ENCODE data around the gene AP2A1. TPM values are rescaled to one million over a fixed set of nuclear protein-coding genes. Genes with fewer than 3 reads are reported as not detected.
A peak's percentile ranks its signal among the peaks of the same experiment; 100 is the strongest.

AP2A1 gene
- total RNA-seq, 2 experiments from 2014 or later, result 85.3 to 102 TPM

DNA sequence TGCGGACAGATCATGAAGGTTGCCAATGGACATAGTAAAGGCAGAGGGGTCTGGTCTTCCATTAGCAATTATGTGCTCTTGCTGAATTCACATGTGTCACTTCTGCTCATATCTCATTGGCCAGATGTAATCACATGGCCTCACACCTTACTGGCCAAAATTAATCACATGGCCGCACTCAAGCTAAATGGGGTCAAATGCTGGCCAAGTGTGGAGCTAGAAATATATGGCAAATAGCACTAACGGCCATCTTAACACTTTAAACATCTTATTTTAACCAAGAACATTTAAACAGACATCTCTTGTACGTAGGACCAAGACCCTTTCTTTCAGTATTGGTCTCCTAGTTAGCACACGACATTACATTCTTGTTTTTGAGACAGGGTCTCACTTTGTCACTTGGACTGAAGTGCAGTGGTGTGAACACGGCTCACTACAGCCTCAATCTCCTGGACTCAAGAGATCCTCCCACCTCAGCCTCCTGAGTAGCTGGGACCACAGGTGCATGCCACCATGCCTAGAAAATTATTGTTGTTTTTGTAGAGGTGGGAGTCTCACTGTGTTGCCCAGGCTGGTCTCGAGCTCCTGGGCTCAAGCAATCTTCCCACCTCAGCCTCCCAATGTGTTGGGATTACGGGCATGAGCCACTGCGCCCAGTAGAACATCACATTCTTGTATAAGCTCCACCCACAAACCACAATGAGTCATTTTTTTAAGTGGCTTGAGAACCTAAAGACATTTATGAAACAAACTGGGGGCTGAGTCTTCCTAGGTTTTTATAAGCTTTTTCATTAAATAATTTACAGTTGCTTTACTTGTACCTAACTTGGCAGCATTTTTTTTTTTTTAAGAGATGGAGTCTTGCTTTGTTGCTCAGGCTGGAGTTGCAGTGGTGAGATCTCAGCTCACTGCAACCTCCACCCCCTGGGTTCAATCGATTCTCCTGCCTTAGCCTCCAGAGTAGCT is 81.2 kb downstream of the AP2A1 start:
- CTCF ChIA-PET, result interaction anchor here (0.7 to 3.4 kb wide), 6 partner anchors 21 to 167 kb away, joined by 4 to 14 read pairs (median 5); partner anchors contain the start of genes FUZ and MED25
- Mint-ChIP-seq H3K4me1 (peaks cover 39% of the 10 kb centered on the region), H3K27ac (peak overlapping the region; percentile 38), H3K27me3 (peaks cover 21% of the 10 kb centered on the region), H3K36me3 (peaks cover 1% of the 10 kb centered on the region), H3K4me3 (no peak overlapping the region), H3K9me3 (ENCODE audit: low read depth) (peaks cover 2% of the 10 kb centered on the region)
- DNase-seq (no peak), ATAC-seq (peak; percentile 24)

DNA sequence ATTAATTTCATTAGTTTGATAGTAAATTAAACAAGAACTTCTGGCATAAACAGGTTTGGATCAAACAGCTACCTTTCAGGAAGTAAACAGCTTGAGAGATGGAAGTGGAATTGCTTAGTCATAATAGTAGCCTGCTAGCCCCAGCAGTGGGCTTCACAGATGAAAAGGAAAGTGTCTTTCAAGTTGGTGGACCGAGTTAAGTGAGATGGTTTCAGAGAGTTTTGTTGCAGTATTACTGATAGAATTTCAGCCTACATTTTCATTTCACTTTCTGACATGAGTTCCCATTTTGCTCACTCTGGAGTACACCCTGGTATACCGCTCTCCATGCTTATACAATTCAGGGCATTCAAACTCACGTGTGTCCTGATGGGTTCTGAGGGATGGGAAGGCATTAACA is 82.1 kb downstream of the AP2A1 start:
- peak overlapping the region; percentile 70 for H3K27ac Mint-ChIP-seq
- H3K27me3 Mint-ChIP-seq, result peaks cover 21% of the 10 kb centered on the region
- peaks cover 1% of the 10 kb centered on the region for H3K36me3 Mint-ChIP-seq
- H3K4me3 Mint-ChIP-seq, result peak overlapping the region; percentile 43
- H3K9me3 Mint-ChIP-seq (ENCODE audit: low read depth), result peaks cover 2% of the 10 kb centered on the region
- H3K4me1 Mint-ChIP-seq, result peaks cover 42% of the 10 kb centered on the region
- ATAC-seq (no peak), DNase-seq (no peak)
- CTCF ChIA-PET, result interaction anchor here (0.7 to 3.4 kb wide), 5 partner anchors 21 to 132 kb away, joined by 4 to 14 read pairs (median 6); partner anchors contain the start of genes FUZ and MED25

DNA sequence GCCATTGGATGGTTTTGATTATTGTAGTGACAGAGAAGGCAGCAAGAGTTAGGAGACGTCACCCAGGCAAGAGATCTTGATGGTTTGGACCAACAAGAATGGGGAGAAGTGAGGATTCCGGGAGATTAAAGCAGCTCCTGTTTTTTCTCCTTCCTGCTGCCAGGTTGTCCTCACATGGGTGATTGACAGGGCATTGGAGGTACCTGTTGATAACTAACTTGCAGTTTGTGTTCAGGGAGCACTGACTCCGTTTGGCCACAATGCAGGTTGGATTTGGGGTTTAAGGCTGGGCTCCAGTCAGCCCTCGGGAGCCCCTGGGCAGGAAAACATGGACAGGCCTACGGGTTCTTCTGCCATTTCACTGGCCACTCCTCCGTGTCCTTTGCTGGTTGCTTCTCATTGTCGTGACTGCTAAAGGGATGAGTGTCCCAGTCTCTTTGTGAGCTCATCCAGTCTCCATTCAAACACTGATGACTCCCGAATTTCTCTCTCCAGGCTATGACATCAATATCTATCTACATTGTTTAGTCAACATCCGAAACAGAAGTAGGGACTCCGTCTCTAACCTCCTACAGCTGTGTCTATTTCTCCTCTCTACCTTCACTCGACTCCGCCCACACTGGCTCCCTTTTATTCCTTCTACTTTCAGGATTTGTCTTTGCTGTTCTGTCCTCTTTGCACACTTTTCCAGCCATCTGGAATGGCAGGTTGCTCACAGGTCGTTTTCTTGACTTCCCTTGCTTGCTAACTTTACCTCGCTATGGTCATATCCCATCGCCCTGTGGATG is 82.8 kb downstream of the AP2A1 start:
- Mint-ChIP-seq H3K27me3 (peaks cover 21% of the 10 kb centered on the region), H3K27ac (peak overlapping the region; percentile 61), H3K4me3 (peak overlapping the region; percentile 85), H3K36me3 (peaks cover 1% of the 10 kb centered on the region), H3K9me3 (ENCODE audit: low read depth) (peaks cover 2% of the 10 kb centered on the region), H3K4me1 (peaks cover 42% of the 10 kb centered on the region)
- no peak for DNase-seq
- CTCF ChIA-PET, result interaction anchor here (0.6 to 3.4 kb wide), 5 partner anchors 11 to 789 kb away, joined by 3 to 14 read pairs (median 4); partner anchors contain the start of gene FUZ
- no peak for ATAC-seq

DNA sequence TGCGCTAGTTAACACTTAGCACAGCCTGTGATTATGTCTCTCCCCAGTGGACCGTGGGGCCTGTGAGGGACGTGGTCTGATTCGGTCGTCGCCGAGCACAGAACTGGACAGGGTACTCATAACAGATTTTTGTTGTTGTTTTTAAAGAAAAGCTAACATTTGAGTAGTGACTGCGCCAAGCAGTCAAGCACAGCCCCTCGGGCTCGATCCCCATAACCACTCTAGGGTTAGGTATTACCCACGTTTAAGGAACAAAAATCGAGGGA is 83.4 kb downstream of the AP2A1 start:
- H3K4me3 Mint-ChIP-seq, result peak overlapping the region; percentile 85
- H3K4me1 Mint-ChIP-seq, result peaks cover 42% of the 10 kb centered on the region
- CTCF ChIA-PET, result interaction anchor here (0.6 to 3.4 kb wide), 7 partner anchors 10 to 789 kb away, joined by 3 to 14 read pairs (median 4); partner anchors contain the start of gene FUZ
- H3K9me3 Mint-ChIP-seq (ENCODE audit: low read depth), result peaks cover 2% of the 10 kb centered on the region
- ATAC-seq (no peak), DNase-seq (no peak)
- peaks cover 21% of the 10 kb centered on the region for H3K27me3 Mint-ChIP-seq
- H3K27ac Mint-ChIP-seq, result peak overlapping the region; percentile 61
- peaks cover 1% of the 10 kb centered on the region for H3K36me3 Mint-ChIP-seq

DNA sequence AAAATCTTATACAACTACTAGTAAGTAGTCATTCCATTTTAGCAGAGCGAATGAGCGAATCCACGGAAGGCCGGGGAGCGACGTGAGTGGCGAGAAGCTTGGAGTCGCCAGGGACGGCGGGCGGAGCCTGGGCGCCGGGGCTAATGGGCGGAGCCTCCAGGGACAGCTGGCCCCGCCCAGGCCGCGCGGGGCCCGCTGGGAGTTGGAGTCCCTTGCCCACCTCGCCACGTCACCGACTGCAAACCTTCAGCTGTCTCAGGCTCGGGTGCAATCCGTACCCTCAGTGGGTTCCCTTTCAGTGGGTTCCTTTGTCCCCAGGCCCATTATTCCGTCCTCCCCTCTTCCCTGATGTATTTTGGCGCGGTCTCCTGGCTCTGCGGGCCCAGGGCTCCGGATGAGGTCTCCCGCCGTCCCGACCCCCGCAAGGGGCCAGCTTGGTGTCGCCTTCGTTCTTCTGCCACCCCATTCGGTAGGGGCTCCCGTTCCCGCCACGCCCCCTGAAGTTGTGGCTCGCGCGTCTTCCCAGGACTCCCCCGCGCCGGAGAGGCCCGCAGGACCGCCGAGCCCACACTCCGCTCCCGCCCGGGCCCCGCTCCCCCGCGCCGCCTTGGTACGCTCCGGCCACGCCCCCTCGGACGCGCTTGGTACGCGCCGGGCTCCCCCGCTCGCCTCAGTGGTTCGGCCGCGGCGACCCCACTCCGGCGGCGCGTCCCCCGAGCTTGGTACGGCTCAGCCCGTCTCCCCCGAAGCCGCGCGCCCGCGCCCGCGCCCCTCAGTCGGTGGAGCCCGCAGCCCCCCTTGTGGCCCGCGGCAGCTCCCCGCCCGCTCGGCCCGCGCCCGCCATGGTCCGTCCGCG is 83.9 kb downstream of the AP2A1 start, which contains the start of gene PTOV1:
PTOV1 (plus strand) TSS at position 673 of the 856 bp plus-strand sequence.
- peaks cover 2% of the 10 kb centered on the region for H3K9me3 Mint-ChIP-seq (ENCODE audit: low read depth)
- peak within 1 kb of the TSS; percentile 85 for H3K4me3 Mint-ChIP-seq
- ATAC-seq (peak; percentile 89), DNase-seq (peak; percentile 92)
- H3K27me3 Mint-ChIP-seq, result peaks cover 21% of the 10 kb centered on the region
- peaks cover 42% of the 10 kb centered on the region for H3K4me1 Mint-ChIP-seq
- CTCF ChIA-PET, result interaction anchor here (0.9 to 3.4 kb wide), 7 partner anchors 10 to 285 kb away, joined by 3 to 14 read pairs (median 4); partner anchors contain the start of gene FUZ
- H3K27ac Mint-ChIP-seq, result peak within 1 kb of the TSS; percentile 96
- peaks cover 1% of the 10 kb centered on the region for H3K36me3 Mint-ChIP-seq

DNA sequence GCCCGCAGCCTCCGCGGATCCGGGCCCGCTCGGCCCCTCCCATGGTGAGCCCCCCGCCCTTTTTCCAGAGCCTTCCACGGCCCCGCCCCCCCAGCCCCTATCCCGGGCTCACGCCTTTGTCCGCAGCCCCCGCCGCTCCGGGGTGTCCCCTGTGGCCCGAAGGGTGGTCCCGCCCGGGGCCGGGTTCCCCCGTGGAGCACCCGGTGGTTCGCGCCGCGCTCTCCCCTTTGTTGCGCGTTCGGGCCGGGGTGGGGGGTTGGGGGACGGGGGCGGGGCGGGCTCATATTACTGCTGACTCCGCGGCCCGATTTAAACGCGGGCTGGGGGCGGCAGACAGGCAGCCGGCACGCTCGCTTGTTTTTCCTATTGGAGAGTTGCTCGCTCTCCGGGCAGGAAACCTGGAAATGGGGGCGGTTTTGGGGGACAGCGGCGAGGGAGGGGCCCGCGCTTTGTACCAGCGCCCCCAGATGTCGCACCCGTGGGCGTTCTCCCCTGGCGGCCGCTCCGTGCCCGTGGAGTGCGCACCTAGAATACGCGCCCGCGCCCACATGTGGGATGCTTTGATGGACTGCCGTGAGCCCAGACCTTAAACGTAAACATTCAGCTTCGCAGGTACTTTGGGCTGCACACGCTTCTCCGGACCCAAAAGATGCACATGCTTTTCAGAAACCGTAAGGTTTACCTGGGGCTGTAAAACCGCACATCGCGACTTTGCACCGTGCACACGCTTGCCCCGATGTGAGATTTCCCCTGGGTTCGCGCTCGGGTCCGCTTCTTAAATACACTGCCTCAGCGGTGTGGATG is 84.9 kb downstream of the AP2A1 start:
- Mint-ChIP-seq H3K27me3 (peaks cover 18% of the 10 kb centered on the region), H3K36me3 (peaks cover 1% of the 10 kb centered on the region), H3K4me3 (peak overlapping the region; percentile 59), H3K4me1 (peaks cover 42% of the 10 kb centered on the region), H3K9me3 (ENCODE audit: low read depth) (peaks cover 2% of the 10 kb centered on the region), H3K27ac (peak overlapping the region; percentile 33)
- no peak for DNase-seq
- peak; percentile 1 for ATAC-seq
- CTCF ChIA-PET, result interaction anchor here (1.1 kb wide), 1 partner anchor 173 kb away, joined by 5 read pairs; no protein-coding TSS in a partner anchor

DNA sequence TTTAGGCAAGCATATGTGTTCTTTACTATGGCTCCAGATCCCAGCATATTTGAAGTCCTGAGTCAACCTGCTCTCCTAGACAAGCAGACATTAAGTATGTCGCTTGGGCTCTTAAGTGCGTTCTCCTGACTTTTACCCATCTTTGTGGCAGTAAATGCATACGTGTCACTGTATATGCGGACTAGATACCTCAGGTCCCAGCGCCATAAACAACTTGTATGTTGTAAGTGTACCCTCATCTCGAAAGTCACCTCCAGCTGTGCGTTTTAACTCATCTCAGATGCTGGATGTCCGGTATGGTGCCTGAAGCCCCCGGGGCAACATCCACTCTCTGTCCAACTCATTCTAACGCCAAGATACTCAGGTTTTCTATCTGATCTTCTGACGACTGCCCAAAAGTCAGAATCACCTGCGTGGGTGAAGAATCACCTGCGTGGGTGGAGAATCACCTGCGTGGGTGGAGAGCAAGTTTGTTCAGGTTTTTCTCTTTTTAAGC is 85.9 kb downstream of the AP2A1 start:
- ATAC-seq, result no peak
- no peak for DNase-seq
- Mint-ChIP-seq H3K9me3 (ENCODE audit: low read depth) (peaks cover 2% of the 10 kb centered on the region), H3K27me3 (peaks cover 14% of the 10 kb centered on the region), H3K4me1 (peaks cover 38% of the 10 kb centered on the region), H3K36me3 (peaks cover 1% of the 10 kb centered on the region), H3K4me3 (peak overlapping the region; percentile 59), H3K27ac (no peak overlapping the region)
- CTCF ChIA-PET, result no interaction called here

DNA sequence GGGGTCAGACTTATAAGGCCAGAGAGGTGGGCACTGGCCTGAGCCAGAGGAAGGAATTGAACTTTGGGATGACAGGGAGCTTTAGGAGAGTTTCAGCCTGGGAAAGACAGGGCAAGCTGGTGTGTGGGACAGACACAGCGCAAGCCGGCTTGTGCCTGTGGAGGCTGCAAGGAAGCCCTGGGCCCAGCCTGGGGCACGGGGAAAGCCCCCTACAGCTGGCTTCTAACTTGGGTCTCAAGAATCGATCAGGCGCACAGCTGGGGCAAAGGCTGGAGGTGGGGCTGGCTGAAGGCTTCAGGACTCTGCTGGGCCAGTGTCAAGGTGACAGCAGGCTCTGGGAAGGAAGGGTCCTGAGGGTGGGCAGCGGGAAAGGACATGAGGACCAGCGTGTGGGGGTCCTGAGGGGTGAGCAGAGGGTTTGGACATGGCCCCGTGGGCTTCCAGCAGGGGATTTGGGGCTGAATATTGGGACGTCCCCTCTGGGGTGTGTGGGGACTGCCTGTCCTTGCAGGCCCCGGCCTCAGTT is 87.1 kb downstream of the AP2A1 start:
- ATAC-seq, result no peak
- no peak for DNase-seq
- peaks cover 26% of the 10 kb centered on the region for H3K4me1 Mint-ChIP-seq
- H3K36me3 Mint-ChIP-seq, result peaks cover 1% of the 10 kb centered on the region
- peaks cover 2% of the 10 kb centered on the region for H3K9me3 Mint-ChIP-seq (ENCODE audit: low read depth)
- no peak overlapping the region for H3K27ac Mint-ChIP-seq
- H3K4me3 Mint-ChIP-seq, result no peak overlapping the region
- CTCF ChIA-PET, result interaction anchor here (1.2 kb wide), 1 partner anchor 10 kb away, joined by 3 read pairs; no protein-coding TSS in a partner anchor
- peaks cover 8% of the 10 kb centered on the region for H3K27me3 Mint-ChIP-seq

DNA sequence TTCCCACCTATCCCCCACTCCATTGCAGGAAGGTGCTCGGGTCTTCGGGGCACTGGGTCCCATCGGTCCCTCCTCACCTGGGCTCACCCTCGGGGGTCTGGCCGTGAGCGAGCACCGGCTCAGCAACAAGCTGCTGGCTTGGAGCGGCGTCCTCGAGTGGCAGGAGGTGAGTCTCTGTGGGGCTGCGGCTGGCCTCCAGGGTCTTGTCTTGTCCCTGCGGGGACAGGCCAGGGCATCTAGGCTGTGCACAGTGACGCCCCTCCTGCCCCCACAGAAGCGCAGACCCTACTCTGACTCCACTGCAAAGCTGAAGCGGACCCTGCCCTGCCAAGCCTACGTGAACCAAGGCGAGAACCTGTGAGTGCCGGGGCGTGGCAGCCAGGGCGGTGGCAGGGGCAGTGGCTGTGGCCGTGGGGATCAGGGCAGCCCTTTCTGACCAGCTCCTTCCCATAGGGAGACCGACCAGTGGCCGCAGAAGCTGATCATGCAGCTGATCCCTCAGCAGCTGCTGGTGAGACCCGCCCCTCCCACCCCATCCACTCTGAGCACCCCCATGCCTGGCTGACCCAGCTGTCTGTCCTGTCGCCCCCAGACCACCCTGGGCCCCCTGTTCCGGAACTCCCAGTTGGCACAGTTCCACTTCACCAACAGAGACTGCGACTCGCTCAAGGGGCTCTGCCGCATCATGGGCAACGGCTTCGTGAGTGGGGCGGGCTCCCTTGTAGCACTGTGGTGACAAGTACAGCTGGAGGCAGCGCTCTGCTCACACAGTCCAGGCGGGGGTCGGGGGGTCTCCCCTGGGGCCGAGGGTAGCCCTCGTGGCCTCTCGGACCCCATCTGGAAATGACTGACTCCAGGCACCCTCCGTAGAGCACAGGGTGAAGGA is 87.8 kb downstream of the AP2A1 start:
- peaks cover 8% of the 10 kb centered on the region for H3K27me3 Mint-ChIP-seq
- no peak overlapping the region for H3K4me3 Mint-ChIP-seq
- CTCF ChIA-PET, result interaction anchor here (1.2 kb wide), 1 partner anchor 9 kb away, joined by 3 read pairs; no protein-coding TSS in a partner anchor
- DNase-seq, result no peak
- H3K4me1 Mint-ChIP-seq, result peaks cover 21% of the 10 kb centered on the region
- H3K27ac Mint-ChIP-seq, result no peak overlapping the region
- no peaks in the 10 kb centered on the region for H3K9me3 Mint-ChIP-seq (ENCODE audit: low read depth)
- no peak for ATAC-seq
- H3K36me3 Mint-ChIP-seq, result no peaks in the 10 kb centered on the region

DNA sequence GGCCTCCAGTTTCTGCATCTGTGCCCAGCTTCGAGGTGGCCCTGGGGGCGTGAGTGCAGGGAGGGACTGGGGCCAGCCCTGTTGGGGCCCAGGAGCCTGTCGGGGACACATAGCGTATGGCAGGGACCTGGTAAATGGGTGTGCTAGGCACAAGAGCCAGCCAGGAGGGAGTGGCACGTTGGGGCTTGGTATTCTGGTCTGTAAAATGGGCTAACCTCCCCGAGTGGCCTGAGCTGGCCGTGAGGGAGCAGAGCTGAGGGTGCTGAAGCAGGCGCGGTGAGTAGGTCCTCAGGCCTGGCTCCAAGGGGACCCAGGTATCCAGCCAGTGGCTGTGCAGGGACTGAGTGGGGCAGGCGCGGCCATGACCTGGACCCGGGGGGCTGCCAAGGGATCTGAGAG is 88.5 kb downstream of the AP2A1 start:
- Mint-ChIP-seq H3K9me3 (ENCODE audit: low read depth) (no peaks in the 10 kb centered on the region), H3K4me1 (peaks cover 15% of the 10 kb centered on the region), H3K36me3 (peaks cover 2% of the 10 kb centered on the region), H3K27me3 (peaks cover 8% of the 10 kb centered on the region), H3K4me3 (no peak overlapping the region), H3K27ac (no peak overlapping the region)
- ATAC-seq (no peak), DNase-seq (no peak)
- CTCF ChIA-PET, result interaction anchor here (1.2 kb wide), 1 partner anchor 8 kb away, joined by 3 read pairs; no protein-coding TSS in a partner anchor

All from activated CD8-positive, alpha-beta memory T cell treated with anti-CD3 and anti-CD28 coated beads, Interleukin-2, amount 10 ng/mL, durations not matched to agents 7 days and 5 days (primary cell).